Measurements from ENCODE around the gene TNFRSF4.

Gene TNFRSF4

GRCh38 chr1:1202831-1203560 lies 11.0 kb downstream of the TNFRSF4 start:
- no peak overlapping the region for H3K9ac ChIP-seq
- H3K4me1 ChIP-seq (ENCODE audit: low read depth, poor library complexity, severe bottlenecking) = peaks cover 13% of the 10 kb centered on the region
- H3K4me3 ChIP-seq (IDR thresholded peaks at IDR 0.05; ENCODE audit: insufficient read depth, low read depth, low read length) = no peak overlapping the region
- no peak overlapping the region for H3K27ac ChIP-seq
- peaks cover 64% of the 10 kb centered on the region for H3K27me3 ChIP-seq (ENCODE audit: insufficient read depth, low read depth)
- H3K4me2 ChIP-seq = no peak overlapping the region
- H3K79me2 ChIP-seq (ENCODE audit: insufficient read depth, low read depth) = no peaks in the 10 kb centered on the region
- no peaks in the 10 kb centered on the region for H4K20me1 ChIP-seq (ENCODE audit: insufficient read depth)
- H2AFZ ChIP-seq (ENCODE audit: low read depth) = no peak overlapping the region
- H3K36me3 ChIP-seq (ENCODE audit: insufficient read depth) = no peaks in the 10 kb centered on the region
- no peak for TF ChIP-seq CTCF (conservative IDR thresholded peaks at IDR 0.05; ENCODE audit: low read depth, low read length)

- H4K20me1 ChIP-seq (ENCODE audit: insufficient read depth) = no peaks in the 10 kb centered on the region
- H3K27me3 ChIP-seq (ENCODE audit: insufficient read depth, low read depth) = peaks cover 55% of the 10 kb centered on the region
- no peaks in the 10 kb centered on the region for H3K79me2 ChIP-seq (ENCODE audit: insufficient read depth, low read depth)
- H2AFZ ChIP-seq (ENCODE audit: low read depth) = no peak overlapping the region
- H3K36me3 ChIP-seq (ENCODE audit: insufficient read depth) = no peaks in the 10 kb centered on the region
- H3K27ac ChIP-seq = no peak overlapping the region
- no peak overlapping the region for H3K4me3 ChIP-seq (IDR thresholded peaks at IDR 0.05; ENCODE audit: insufficient read depth, low read depth, low read length)
- H3K4me1 ChIP-seq (ENCODE audit: low read depth, poor library complexity, severe bottlenecking) = no peaks in the 10 kb centered on the region
- TF ChIP-seq CTCF (conservative IDR thresholded peaks at IDR 0.05; ENCODE audit: low read depth, low read length) = no peak
- no peak overlapping the region for H3K9ac ChIP-seq
- 0 out of 2 replicates have a peak overlapping the region, but pooled peaks have one; percentile 17 for H3K4me2 ChIP-seq
Observed at GRCh38 chr1:1200876-1201810, 12.8 kb downstream of the TNFRSF4 start.

DNA sequence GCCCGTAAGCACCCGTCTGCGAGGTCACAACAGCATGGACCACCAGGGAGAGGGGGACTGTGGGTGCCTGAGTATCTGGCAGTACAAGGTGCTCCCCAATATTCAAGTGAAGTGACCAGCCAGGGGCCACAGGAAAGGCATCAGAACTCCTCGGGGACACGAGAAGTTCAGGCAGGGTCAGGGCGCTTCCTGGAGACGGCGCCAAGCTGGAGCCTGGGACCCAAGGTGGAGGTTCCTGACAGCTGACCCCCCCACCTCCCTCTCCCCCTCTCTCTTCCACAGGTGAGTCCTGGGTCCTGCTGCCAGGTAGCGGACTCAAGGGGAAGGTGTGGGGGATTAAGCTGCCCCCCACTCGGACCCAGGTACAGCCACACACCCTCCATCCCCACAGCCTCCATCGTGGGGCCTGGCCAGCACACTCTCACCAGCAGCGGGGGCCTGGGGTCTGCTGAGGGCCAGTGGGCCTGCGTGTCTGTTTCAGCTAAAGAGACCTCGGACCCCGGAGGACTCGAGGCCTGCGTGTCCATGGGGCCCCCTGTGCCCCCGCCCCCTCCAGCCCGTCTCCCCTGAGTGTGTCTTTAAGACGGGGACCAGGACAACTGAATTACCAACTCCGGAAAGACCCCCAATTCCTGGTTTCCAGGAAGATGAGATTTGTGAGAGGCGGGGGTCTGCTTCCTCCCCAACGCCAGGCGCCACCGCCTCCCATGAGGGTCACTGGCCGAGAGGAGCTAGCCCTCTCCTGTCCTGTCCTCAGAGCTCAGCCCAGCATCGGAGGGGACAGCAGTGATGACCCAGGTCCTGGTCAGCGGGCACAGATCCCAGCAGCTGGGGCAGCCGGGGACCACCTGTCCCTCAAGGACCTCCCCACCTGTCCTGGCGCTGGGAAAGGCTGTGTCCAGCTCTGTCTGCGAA lies 13.7 kb downstream of the TNFRSF4 start:
- no peak overlapping the region for H3K27ac ChIP-seq
- H3K4me1 ChIP-seq (ENCODE audit: low read depth, poor library complexity, severe bottlenecking) = no peaks in the 10 kb centered on the region
- no peaks in the 10 kb centered on the region for H3K79me2 ChIP-seq (ENCODE audit: insufficient read depth, low read depth)
- H3K4me3 ChIP-seq (IDR thresholded peaks at IDR 0.05; ENCODE audit: insufficient read depth, low read depth, low read length) = no peak overlapping the region
- H4K20me1 ChIP-seq (ENCODE audit: insufficient read depth) = no peaks in the 10 kb centered on the region
- H3K9ac ChIP-seq = no peak overlapping the region
- no peak for TF ChIP-seq CTCF (conservative IDR thresholded peaks at IDR 0.05; ENCODE audit: low read depth, low read length)
- no peaks in the 10 kb centered on the region for H3K36me3 ChIP-seq (ENCODE audit: insufficient read depth)
- H2AFZ ChIP-seq (ENCODE audit: low read depth) = no peak overlapping the region
- H3K27me3 ChIP-seq (ENCODE audit: insufficient read depth, low read depth) = peaks cover 55% of the 10 kb centered on the region
- no peak overlapping the region for H3K4me2 ChIP-seq

All from KMS-11 (cell line).